GM18870 (cell line): Measurements from ENCODE around the gene PITPNC1.
"Not testable (repeated sequence)": the region's sequence is repeated elsewhere in the genome, so short reads cannot be mapped to it uniquely, and the experiment has no call there.

Source experiments
- ATAC-seq: cut with Tn5 transposase; IDR thresholded peaks from one replicate; pipeline ENCODE4 v1.9.1; 2021; ENCODE audit warnings: moderate library complexity; ENCODE audit not compliant: unreplicated experiment

The PITPNC1 gene

GRCh38 chr17:67504182-67504581 lies 127.1 kb downstream of the PITPNC1 start:
- no peak for ATAC-seq

GRCh38 chr17:67506966-67507365 lies 129.9 kb downstream of the PITPNC1 start:
- no peak for ATAC-seq

GRCh38 chr17:67509390-67510287 lies 132.6 kb downstream of the PITPNC1 start:
- ATAC-seq: no peak

- ATAC-seq: no peak
These were observed 133.9 kb downstream of the PITPNC1 start for GRCh38 chr17:67511012-67511411.

GRCh38 chr17:67511804-67512203 lies 134.7 kb downstream of the PITPNC1 start:
- ATAC-seq: no peak

GRCh38 chr17:67514998-67515397 lies 137.9 kb downstream of the PITPNC1 start:
- no peak for ATAC-seq

- ATAC-seq: no peak
These were observed 138.5 kb downstream of the PITPNC1 start for GRCh38 chr17:67515490-67516083.

GRCh38 chr17:67516571-67516970 lies 139.5 kb downstream of the PITPNC1 start:
- ATAC-seq: not testable (repeated sequence)

GRCh38 chr17:67517325-67517724 lies 140.2 kb downstream of the PITPNC1 start:
- no peak for ATAC-seq

GRCh38 chr17:67518876-67519275 lies 141.8 kb downstream of the PITPNC1 start:
- ATAC-seq: no peak

GRCh38 chr17:67519801-67520251 lies 142.7 kb downstream of the PITPNC1 start:
- no peak for ATAC-seq

GRCh38 chr17:67520252-67520906 lies 143.3 kb downstream of the PITPNC1 start:
- ATAC-seq: no peak

GRCh38 chr17:67520916-67521774 lies 144.1 kb downstream of the PITPNC1 start:
- ATAC-seq: no peak

GRCh38 chr17:67521775-67522069 lies 144.6 kb downstream of the PITPNC1 start:
- no peak for ATAC-seq

GRCh38 chr17:67523101-67523500 lies 146.0 kb downstream of the PITPNC1 start:
- no peak for ATAC-seq

- no peak for ATAC-seq
These were observed 148.4 kb downstream of the PITPNC1 start for GRCh38 chr17:67525239-67526135.

GRCh38 chr17:67526700-67527099 lies 149.6 kb downstream of the PITPNC1 start:
- ATAC-seq: no peak

- ATAC-seq: no peak
These were observed 151.8 kb downstream of the PITPNC1 start for GRCh38 chr17:67528751-67529436.

GRCh38 chr17:67531291-67531690 lies 154.2 kb downstream of the PITPNC1 start:
- ATAC-seq: peak; percentile 61
